Measurements from ENCODE around the gene TICAM2.

TICAM2 gene

GRCh38 chr5:115530426-115530825 lies 71.9 kb downstream of the TICAM2 start:
- DNase-seq: no peak
